ENCODE results near the gene TMEM221.

Gene TMEM221

DNA sequence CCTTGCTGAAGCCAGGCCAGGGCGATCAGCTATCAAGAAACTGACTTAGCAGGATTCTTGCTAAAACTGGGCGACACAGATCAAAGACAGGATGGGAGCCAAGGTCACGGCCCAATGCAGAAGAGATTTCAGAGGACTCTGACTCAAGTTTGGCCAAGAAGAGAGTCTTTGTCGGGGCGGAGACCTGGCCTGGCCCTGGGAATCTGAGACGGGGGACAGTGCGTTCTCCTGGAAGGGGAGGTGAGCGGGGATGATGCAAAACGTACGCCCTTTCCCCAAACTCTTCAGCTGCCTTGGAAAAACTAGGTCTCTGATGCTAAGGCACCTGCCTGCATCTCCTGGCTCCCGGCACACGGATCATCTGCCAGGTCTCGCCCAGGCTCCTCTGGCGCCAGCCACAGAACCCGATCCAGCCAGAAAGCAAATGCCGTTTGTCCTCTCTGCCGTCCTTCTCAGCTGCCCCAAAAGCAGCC lies 18.8 kb downstream of the TMEM221 start:
- Histone ChIP-seq H3K4me1 (ENCODE audit: insufficient read depth, low read length) (no peaks in the 10 kb centered on the region), H3K27me3 (ENCODE audit: insufficient read depth, low read length, poor library complexity) (no peaks in the 10 kb centered on the region), H3K4me2 (ENCODE audit: insufficient read depth, low read length) (no peak overlapping the region), H2AFZ (ENCODE audit: low read depth, low read length) (no peak overlapping the region), H3K9ac (ENCODE audit: low read depth, low read length) (no peak overlapping the region), H4K20me1 (ENCODE audit: insufficient read depth, low read length) (no peaks in the 10 kb centered on the region), H3K4me3 (ENCODE audit: low read depth in 1 of 2, low read length in 2 of 2) (no peak overlapping the region), H3K9me3 (ENCODE audit: insufficient read depth, low read length, severe bottlenecking) (no peaks in the 10 kb centered on the region), H3K79me2 (ENCODE audit: insufficient read depth, low read length) (no peaks in the 10 kb centered on the region), H3K36me3 (ENCODE audit: insufficient read depth, low read length) (no peaks in the 10 kb centered on the region), H3K27ac (ENCODE audit: low read length) (no peak overlapping the region)
- DNase-seq = no peak
- ATAC-seq (ENCODE audit: insufficient read depth, low read depth) = no peak
- TF ChIP-seq, protein P1, sequence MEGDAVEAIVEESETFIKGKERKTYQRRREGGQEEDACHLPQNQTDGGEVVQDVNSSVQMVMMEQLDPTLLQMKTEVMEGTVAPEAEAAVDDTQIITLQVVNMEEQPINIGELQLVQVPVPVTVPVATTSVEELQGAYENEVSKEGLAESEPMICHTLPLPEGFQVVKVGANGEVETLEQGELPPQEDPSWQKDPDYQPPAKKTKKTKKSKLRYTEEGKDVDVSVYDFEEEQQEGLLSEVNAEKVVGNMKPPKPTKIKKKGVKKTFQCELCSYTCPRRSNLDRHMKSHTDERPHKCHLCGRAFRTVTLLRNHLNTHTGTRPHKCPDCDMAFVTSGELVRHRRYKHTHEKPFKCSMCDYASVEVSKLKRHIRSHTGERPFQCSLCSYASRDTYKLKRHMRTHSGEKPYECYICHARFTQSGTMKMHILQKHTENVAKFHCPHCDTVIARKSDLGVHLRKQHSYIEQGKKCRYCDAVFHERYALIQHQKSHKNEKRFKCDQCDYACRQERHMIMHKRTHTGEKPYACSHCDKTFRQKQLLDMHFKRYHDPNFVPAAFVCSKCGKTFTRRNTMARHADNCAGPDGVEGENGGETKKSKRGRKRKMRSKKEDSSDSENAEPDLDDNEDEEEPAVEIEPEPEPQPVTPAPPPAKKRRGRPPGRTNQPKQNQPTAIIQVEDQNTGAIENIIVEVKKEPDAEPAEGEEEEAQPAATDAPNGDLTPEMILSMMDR (IDR thresholded peaks at IDR 0.05; ENCODE audit: borderline replicate concordance, extremely low read depth, low read length, poor library complexity, severe bottlenecking) = no peak
- no peak for TF ChIP-seq EZH2 (IDR thresholded peaks at IDR 0.05; ENCODE audit: borderline replicate concordance, low read depth, low read length, severe bottlenecking)

DNA sequence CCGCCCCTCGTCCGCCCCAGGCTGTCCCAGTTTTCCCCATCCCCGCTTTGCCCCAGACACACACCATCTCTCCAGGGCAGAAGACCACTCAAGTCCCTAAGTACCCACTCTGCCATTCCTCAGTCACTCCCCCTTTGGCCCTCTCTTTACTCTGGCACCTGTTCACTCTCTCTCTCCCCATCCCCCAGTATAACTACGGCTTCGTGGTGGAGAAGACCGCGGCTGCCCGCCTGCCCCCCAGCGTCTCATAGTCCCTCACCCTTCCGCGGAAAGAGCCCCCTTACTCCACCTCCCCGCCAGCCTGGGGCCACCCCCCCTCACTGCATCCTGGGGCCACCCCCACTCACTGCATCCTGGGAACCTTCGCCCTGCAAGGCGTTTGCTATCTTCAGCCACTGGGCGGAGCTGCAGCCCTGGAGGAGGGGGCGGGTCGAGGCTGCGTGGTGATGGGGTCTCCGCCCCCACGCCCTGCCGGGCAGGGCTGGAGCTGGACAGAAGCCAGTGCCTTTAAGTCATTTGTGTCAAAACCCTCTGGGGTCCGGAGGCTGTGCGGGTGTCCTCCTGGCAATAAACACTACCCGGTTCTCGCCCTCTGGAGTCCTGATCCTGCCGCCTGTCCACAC lies 23.6 kb downstream of the TMEM221 start:
- Histone ChIP-seq H3K27me3 (ENCODE audit: insufficient read depth, low read length, poor library complexity) (no peaks in the 10 kb centered on the region), H3K27ac (ENCODE audit: low read length) (no peak overlapping the region), H2AFZ (ENCODE audit: low read depth, low read length) (no peak overlapping the region), H3K4me3 (ENCODE audit: low read depth in 1 of 2, low read length in 2 of 2) (no peak overlapping the region), H3K9ac (ENCODE audit: low read depth, low read length) (no peak overlapping the region), H4K20me1 (ENCODE audit: insufficient read depth, low read length) (no peaks in the 10 kb centered on the region), H3K36me3 (ENCODE audit: insufficient read depth, low read length) (peaks cover 14% of the 10 kb centered on the region), H3K9me3 (ENCODE audit: insufficient read depth, low read length, severe bottlenecking) (no peaks in the 10 kb centered on the region), H3K79me2 (ENCODE audit: insufficient read depth, low read length) (peaks cover 10% of the 10 kb centered on the region), H3K4me2 (ENCODE audit: insufficient read depth, low read length) (no peak overlapping the region), H3K4me1 (ENCODE audit: insufficient read depth, low read length) (peaks cover 11% of the 10 kb centered on the region)
- ATAC-seq (ENCODE audit: insufficient read depth, low read depth) (peak; percentile 29; the same call in 1 of the 3 replicates), DNase-seq (peak; percentile 41)
- TF ChIP-seq, protein P1 (IDR thresholded peaks at IDR 0.05; ENCODE audit: borderline replicate concordance, extremely low read depth, low read length, poor library complexity, severe bottlenecking) = peak; percentile 47
- no peak for TF ChIP-seq EZH2 (IDR thresholded peaks at IDR 0.05; ENCODE audit: borderline replicate concordance, low read depth, low read length, severe bottlenecking)

DNA sequence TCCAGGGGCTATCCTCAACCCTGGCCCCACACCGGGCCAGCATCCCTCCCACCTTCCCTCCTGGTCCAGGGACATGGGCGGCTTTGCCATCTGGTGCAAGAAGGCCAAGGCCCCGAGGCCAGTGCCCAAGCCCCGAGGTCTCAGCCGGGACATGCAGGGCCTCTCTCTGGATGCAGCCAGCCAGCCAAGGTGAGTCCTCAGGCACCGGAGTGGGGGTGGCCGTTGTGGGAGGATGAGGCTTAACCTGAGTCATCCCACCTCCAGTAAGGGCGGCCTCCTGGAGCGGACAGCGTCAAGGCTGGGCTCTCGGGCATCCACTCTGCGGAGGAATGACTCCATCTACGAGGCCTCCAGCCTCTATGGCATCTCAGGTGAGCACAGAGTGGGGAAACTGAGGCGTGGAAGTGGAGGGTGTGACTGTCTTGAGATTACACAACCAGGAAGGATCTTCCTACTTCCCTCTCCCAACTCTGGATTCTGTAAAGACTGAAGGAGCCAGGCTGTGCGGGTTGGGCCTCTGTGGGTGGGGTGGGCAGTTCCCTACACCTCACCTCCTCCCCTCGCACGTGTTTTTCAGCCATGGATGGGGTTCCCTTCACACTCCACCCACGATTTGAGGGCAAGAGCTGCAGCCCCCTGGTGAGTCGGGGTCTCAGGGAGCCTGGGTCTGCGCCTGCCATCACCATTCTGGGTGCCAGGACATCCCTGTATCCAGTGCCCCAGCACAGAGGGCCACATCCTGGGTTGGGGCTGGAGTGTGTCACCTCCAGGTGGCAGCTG lies 24.8 kb downstream of the TMEM221 start:
- TF ChIP-seq EZH2 (IDR thresholded peaks at IDR 0.05; ENCODE audit: borderline replicate concordance, low read depth, low read length, severe bottlenecking) = no peak
- TF ChIP-seq, protein P1 (IDR thresholded peaks at IDR 0.05; ENCODE audit: borderline replicate concordance, extremely low read depth, low read length, poor library complexity, severe bottlenecking) = no peak
- no peaks in the 10 kb centered on the region for H3K9me3 ChIP-seq (ENCODE audit: insufficient read depth, low read length, severe bottlenecking)
- H3K4me3 ChIP-seq (ENCODE audit: low read depth in 1 of 2, low read length in 2 of 2) = no peak overlapping the region
- H4K20me1 ChIP-seq (ENCODE audit: insufficient read depth, low read length) = no peaks in the 10 kb centered on the region
- H3K9ac ChIP-seq (ENCODE audit: low read depth, low read length) = no peak overlapping the region
- no peak for ATAC-seq (ENCODE audit: insufficient read depth, low read depth)
- H3K36me3 ChIP-seq (ENCODE audit: insufficient read depth, low read length) = peaks cover 14% of the 10 kb centered on the region
- H3K79me2 ChIP-seq (ENCODE audit: insufficient read depth, low read length) = peaks cover 15% of the 10 kb centered on the region
- no peak overlapping the region for H3K4me2 ChIP-seq (ENCODE audit: insufficient read depth, low read length)
- no peak overlapping the region for H3K27ac ChIP-seq (ENCODE audit: low read length)
- no peak overlapping the region for H2AFZ ChIP-seq (ENCODE audit: low read depth, low read length)
- no peaks in the 10 kb centered on the region for H3K27me3 ChIP-seq (ENCODE audit: insufficient read depth, low read length, poor library complexity)
- peaks cover 18% of the 10 kb centered on the region for H3K4me1 ChIP-seq (ENCODE audit: insufficient read depth, low read length)
- DNase-seq = no peak

All from DND-41 (cell line).